ENCODE data around the gene SLAMF9. TPM values are rescaled to one million over a fixed set of nuclear protein-coding genes. Genes with fewer than 3 reads are reported as not detected.

The SLAMF9 gene
- total RNA-seq, 1 experiment from 2014 or later, result not detected

- no peak overlapping the region for H3K27ac ChIP-seq (ENCODE audit: low read depth, low read length, poor library complexity, severe bottlenecking)
- no peak overlapping the region for H3K4me3 ChIP-seq (ENCODE audit: low read depth, low read length, poor library complexity, severe bottlenecking)
- POLR2A ChIA-PET (ENCODE audit: low non-redundant PET), result no interaction called here
- no peaks in the 10 kb centered on the region for H3K36me3 ChIP-seq (ENCODE audit: insufficient read depth, low read length, poor library complexity, severe bottlenecking)
- no peak for DNase-seq (ENCODE audit: low spot score)
- peaks cover 19% of the 10 kb centered on the region for H3K27me3 ChIP-seq (replicated peaks; ENCODE audit: insufficient read depth, low read depth, low read length, poor library complexity)
- intact Hi-C loops (cut with micrococcal nuclease; ENCODE audit: unreplicated experiment), result no loop called here
- no peaks in the 10 kb centered on the region for H3K4me1 ChIP-seq (ENCODE audit: insufficient read depth, low read length, poor library complexity, severe bottlenecking)
- no TSS peak for BruUV-seq (replicated peaks)
- H3K9me3 ChIP-seq (ENCODE audit: low read depth, low read length, poor library complexity, severe bottlenecking), result no peaks in the 10 kb centered on the region
- TF ChIP-seq, protein P1, sequence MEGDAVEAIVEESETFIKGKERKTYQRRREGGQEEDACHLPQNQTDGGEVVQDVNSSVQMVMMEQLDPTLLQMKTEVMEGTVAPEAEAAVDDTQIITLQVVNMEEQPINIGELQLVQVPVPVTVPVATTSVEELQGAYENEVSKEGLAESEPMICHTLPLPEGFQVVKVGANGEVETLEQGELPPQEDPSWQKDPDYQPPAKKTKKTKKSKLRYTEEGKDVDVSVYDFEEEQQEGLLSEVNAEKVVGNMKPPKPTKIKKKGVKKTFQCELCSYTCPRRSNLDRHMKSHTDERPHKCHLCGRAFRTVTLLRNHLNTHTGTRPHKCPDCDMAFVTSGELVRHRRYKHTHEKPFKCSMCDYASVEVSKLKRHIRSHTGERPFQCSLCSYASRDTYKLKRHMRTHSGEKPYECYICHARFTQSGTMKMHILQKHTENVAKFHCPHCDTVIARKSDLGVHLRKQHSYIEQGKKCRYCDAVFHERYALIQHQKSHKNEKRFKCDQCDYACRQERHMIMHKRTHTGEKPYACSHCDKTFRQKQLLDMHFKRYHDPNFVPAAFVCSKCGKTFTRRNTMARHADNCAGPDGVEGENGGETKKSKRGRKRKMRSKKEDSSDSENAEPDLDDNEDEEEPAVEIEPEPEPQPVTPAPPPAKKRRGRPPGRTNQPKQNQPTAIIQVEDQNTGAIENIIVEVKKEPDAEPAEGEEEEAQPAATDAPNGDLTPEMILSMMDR (conservative IDR thresholded peaks at IDR 0.05; ENCODE audit: low read depth, low read length), result no peak
- no peak for TF ChIP-seq EZH2 (IDR thresholded peaks at IDR 0.05; ENCODE audit: borderline replicate concordance, low read depth, low read length, poor library complexity, severe bottlenecking)
- CTCF ChIA-PET, result no interaction called here
Observed at GRCh38 chr1:159961636-159962035, 7.6 kb upstream of the SLAMF9 start.

GRCh38 chr1:159960721-159961381 is 6.8 kb upstream of the SLAMF9 start:
- POLR2A ChIA-PET (ENCODE audit: low non-redundant PET), result no interaction called here
- Histone ChIP-seq H3K27me3 (replicated peaks; ENCODE audit: insufficient read depth, low read depth, low read length, poor library complexity) (peaks cover 15% of the 10 kb centered on the region), H3K4me1 (ENCODE audit: insufficient read depth, low read length, poor library complexity, severe bottlenecking) (no peaks in the 10 kb centered on the region), H3K9me3 (ENCODE audit: low read depth, low read length, poor library complexity, severe bottlenecking) (no peaks in the 10 kb centered on the region), H3K36me3 (ENCODE audit: insufficient read depth, low read length, poor library complexity, severe bottlenecking) (no peaks in the 10 kb centered on the region), H3K4me3 (ENCODE audit: low read depth, low read length, poor library complexity, severe bottlenecking) (no peak overlapping the region), H3K27ac (ENCODE audit: low read depth, low read length, poor library complexity, severe bottlenecking) (no peak overlapping the region)
- DNase-seq (ENCODE audit: low spot score), result no peak
- no TSS peak for BruUV-seq (replicated peaks)
- no peak for TF ChIP-seq EZH2 (IDR thresholded peaks at IDR 0.05; ENCODE audit: borderline replicate concordance, low read depth, low read length, poor library complexity, severe bottlenecking)
- TF ChIP-seq, protein P1 (conservative IDR thresholded peaks at IDR 0.05; ENCODE audit: low read depth, low read length), result no peak
- intact Hi-C loops (cut with micrococcal nuclease; ENCODE audit: unreplicated experiment), result no loop called here
- CTCF ChIA-PET, result no interaction called here

DNA sequence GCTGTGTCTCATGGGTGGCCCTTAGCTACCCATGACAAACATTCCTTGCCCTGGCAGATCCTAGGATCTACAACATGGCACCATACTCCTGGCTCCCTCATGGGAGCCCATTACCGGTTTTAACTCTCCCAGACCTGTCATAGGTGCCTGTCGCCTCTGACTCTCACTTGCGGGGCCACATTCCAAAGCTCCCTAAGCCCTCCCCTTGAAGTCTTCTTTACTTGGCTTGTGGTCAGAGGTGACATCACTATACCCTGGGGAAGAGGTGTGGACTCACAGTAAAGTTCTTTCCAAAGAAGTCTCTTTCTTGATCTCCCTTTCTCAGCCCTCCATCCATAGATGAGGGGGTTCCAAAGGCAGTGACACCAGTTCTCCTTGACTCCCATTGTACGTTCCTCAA is 5.4 kb upstream of the SLAMF9 start:
- intact Hi-C loops (cut with micrococcal nuclease; ENCODE audit: unreplicated experiment), result no loop called here

More for the DNA sequence above, 5.4 kb upstream of the SLAMF9 start:
- TF ChIP-seq EZH2 (IDR thresholded peaks at IDR 0.05; ENCODE audit: borderline replicate concordance, low read depth, low read length, poor library complexity, severe bottlenecking), result no peak
- TF ChIP-seq, protein P1 (conservative IDR thresholded peaks at IDR 0.05; ENCODE audit: low read depth, low read length), result no peak
- no peaks in the 10 kb centered on the region for H3K9me3 ChIP-seq (ENCODE audit: low read depth, low read length, poor library complexity, severe bottlenecking)
- ChIA-PET POLR2A (ENCODE audit: low non-redundant PET) (no interaction called here), CTCF (no interaction called here)
- peaks cover 9% of the 10 kb centered on the region for H3K27me3 ChIP-seq (replicated peaks; ENCODE audit: insufficient read depth, low read depth, low read length, poor library complexity)
- DNase-seq (ENCODE audit: low spot score), result no peak
- H3K36me3 ChIP-seq (ENCODE audit: insufficient read depth, low read length, poor library complexity, severe bottlenecking), result no peaks in the 10 kb centered on the region
- no peak overlapping the region for H3K27ac ChIP-seq (ENCODE audit: low read depth, low read length, poor library complexity, severe bottlenecking)
- no peaks in the 10 kb centered on the region for H3K4me1 ChIP-seq (ENCODE audit: insufficient read depth, low read length, poor library complexity, severe bottlenecking)
- BruUV-seq (replicated peaks), result no TSS peak
- H3K4me3 ChIP-seq (ENCODE audit: low read depth, low read length, poor library complexity, severe bottlenecking), result no peak overlapping the region
